Kidney (tissue), 14 donors: Measurements from ENCODE around the gene XKR8. TPM values are rescaled to one million over a fixed set of nuclear protein-coding genes. Genes with fewer than 3 reads are reported as not detected.

Source experiments
- DNase-seq, 5 donors: peaks; one replicate each; pipeline ENCODE4 v3.0.0-alpha.2; 2013 to 2020
- FAIRE-seq: peaks from 2 replicates; lab custom pipeline; 2012; peaks lifted over from hg19 to GRCh38; lab: Jason Lieb, UNC
- H3K27ac ChIP-seq, 2 donors: one replicate each; pipeline ENCODE4 v1.7.0; 2013; ENCODE audit warnings: low read depth in 2 of 2, low read length in 2 of 2, inconsistent platforms in 1 of 2
- H3K27me3 ChIP-seq: one replicate; pipeline ENCODE4 v1.7.1; 2013; ENCODE audit warnings: low read length, inconsistent platforms; ENCODE audit not compliant: control insufficient read depth, insufficient read depth
- H3K36me3 ChIP-seq, 3 donors: one replicate each; pipeline versions ENCODE4 v1.7.0 to v1.7.1; 2013; ENCODE audit warnings: low read length in 3 of 3, control low read depth in 1 of 3, inconsistent platforms in 1 of 3; ENCODE audit not compliant: insufficient read depth in 3 of 3, control insufficient read depth in 2 of 3
- H3K4me1 ChIP-seq, 3 donors: one replicate each; pipeline versions ENCODE4 v1.7.0 to v1.7.1; 2013; ENCODE audit warnings: low read length in 3 of 3, inconsistent platforms in 1 of 3, low read depth in 1 of 3; ENCODE audit not compliant: control insufficient read depth in 2 of 3, insufficient read depth in 2 of 3
- H3K4me3 ChIP-seq, 3 donors: one replicate each; pipeline versions ENCODE4 v1.7.0 to v1.8.1; 2013; ENCODE audit warnings: low read length in 3 of 3, control low read depth in 1 of 3, inconsistent platforms in 1 of 3
- H3K9ac ChIP-seq, 3 donors: one replicate each; pipeline versions ENCODE4 v1.7.0 to v1.7.1; 2013; ENCODE audit warnings: low read length in 3 of 3, control low read depth in 1 of 3, inconsistent platforms in 1 of 3
- H3K9me3 ChIP-seq, 3 donors: one replicate each; pipeline versions ENCODE4 v1.7.0 to v1.7.1; 2013; ENCODE audit warnings: low read length in 3 of 3, control low read depth in 1 of 3, inconsistent platforms in 1 of 3; ENCODE audit not compliant: control insufficient read depth in 2 of 3, insufficient read depth in 1 of 3
- CTCF ChIP-seq: IDR thresholded peaks from 3 replicates; pipeline ENCODE4 v1.5.1; 2012; ENCODE audit warnings: mild to moderate bottlenecking, moderate library complexity, borderline replicate concordance; ENCODE audit not compliant: insufficient read depth; ENCODE audit errors: extremely low read depth
- intact Hi-C: fragments of 100-400 bp; cut with DNase I; formaldehyde crosslinking; loops from one replicate; pipeline ENCODE4 v1.11.1; 2022
- polyA plus RNA-seq: library from polyadenylated mRNA; stranded (reverse); fragments of 350-450 nt; fragmentation: Illumina TruSeq; extraction: RNeasy Lipid Tissue Mini Kit (QIAGEN cat#74804); gene quantifications from one replicate; pipeline ENCODE4 v1.2.3, GENCODE V29; 2014; ENCODE audit warnings: low read depth, low replicate concordance; ENCODE audit not compliant: insufficient read depth
- total RNA-seq: library from RNA; stranded (reverse); fragmentation: NEBNext Ultra II Directional; extraction: Animal tissue kit (Norgen Biotek cat#: 25700); gene quantifications from one replicate; pipeline ENCODE4 v1.2.1, GENCODE V29; 2021
- donor health status: control.
- donor health status: control.
- donor health status: control.
- donor health status: control.
- donor health status: control.
- donor health status: DM: yes; HTN: yes; CAD: no.
- donor health status: Normal renal cell carcinoma (clear cell type).

XKR8 gene
- total and polyA plus RNA-seq, 2 donors from 2014 or later, result 8.2 to 9.1 TPM

DNA sequence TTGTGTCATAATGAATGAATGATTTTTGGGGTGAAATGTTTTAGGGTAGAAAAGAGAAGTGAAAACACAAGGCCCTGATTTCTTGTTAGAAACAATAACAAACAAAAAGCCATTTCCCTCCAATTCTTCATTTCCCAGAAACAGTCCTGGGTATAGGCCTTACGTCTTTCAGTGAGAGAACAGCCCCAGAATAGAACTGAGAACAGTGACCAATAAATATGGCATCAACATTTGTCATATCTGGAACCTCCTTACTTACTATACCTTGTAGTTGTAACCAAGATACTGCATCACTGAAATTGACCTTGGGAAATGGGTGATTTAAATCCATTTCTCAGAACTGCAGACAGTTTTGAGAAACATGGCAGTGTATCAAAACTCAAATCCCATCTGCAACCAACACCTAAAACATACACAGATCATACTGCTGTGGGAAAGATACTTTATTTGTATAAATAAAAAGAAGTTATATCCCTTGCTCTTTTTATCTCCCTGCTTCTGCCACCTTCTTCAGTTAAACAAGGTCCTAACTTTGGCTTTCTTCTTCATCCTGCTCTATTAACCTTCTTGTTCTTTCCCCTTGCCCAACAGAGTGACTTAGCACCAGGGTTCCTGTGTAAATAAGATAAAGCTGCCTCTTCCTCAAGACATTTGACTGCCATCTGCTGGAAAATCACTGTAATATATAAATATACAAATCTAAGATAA lies 19.5 kb downstream of the XKR8 start:
- peak; percentile 20 for TF ChIP-seq CTCF
- intact Hi-C loops, result loop anchor here (10.0 kb wide), 1 partner anchor 125 kb away; no protein-coding TSS in a partner anchor
- FAIRE-seq, result no peak
- DNase-seq, result peak in 2 of 5 donors; percentile 53 to 54
- Histone ChIP-seq H3K36me3 (peaks cover 0 to 14% (median 6%) of the 10 kb centered on the region in 3 donors), H3K9ac (no peak overlapping the region), H3K4me3 (no peak overlapping the region), H3K27ac (no peak overlapping the region), H3K4me1 (no peaks in the 10 kb centered on the region), H3K27me3 (no peaks in the 10 kb centered on the region), H3K9me3 (no peaks in the 10 kb centered on the region)

GRCh38 chr1:27979859-27980201 lies 20.1 kb downstream of the XKR8 start:
- Histone ChIP-seq H3K4me3 (no peak overlapping the region), H3K9me3 (no peaks in the 10 kb centered on the region), H3K4me1 (no peaks in the 10 kb centered on the region), H3K27ac (no peak overlapping the region), H3K36me3 (peaks cover 0 to 11% (median 6%) of the 10 kb centered on the region in 3 donors), H3K9ac (no peak overlapping the region), H3K27me3 (no peaks in the 10 kb centered on the region)
- intact Hi-C loops, result loop anchor here (10.0 kb wide), 1 partner anchor 125 kb away; no protein-coding TSS in a partner anchor
- DNase-seq, result no peak
- no peak for FAIRE-seq
- TF ChIP-seq CTCF, result no peak

DNA sequence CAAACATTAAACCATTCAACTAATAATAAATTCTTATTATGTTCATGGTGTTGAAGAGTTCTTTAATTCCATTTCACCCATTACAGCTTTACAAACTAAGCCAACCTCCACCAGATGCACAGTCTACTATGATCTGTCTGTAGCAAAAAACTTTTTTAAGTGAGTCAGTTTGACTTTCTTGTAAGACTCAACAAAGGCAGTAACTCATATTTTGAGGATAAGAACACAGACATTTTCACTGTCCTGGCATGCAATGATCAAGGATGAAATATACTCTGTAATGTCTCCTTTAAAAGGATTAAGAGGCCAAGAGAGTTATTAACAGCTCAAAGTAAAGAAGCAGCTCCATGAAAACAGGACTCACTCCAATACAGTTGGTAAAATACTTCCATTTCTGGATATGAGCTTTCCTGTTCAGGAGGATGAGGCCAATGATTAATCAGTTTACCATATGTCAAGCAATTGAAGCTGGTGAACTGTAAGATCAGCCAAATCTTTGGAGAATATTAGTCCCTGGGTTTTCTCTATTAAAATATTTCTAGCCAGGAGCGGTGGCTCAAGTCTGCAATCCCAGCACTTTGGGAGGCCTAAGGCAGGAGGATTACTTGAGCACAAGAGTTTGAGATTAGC lies 20.6 kb downstream of the XKR8 start:
- no peak overlapping the region for H3K27ac ChIP-seq
- intact Hi-C loops, result no loop called here
- H3K4me3 ChIP-seq, result no peak overlapping the region
- H3K9ac ChIP-seq, result no peak overlapping the region
- H3K36me3 ChIP-seq, result peaks cover 0 to 8% (median 6%) of the 10 kb centered on the region in 3 donors
- H3K9me3 ChIP-seq, result no peaks in the 10 kb centered on the region
- H3K4me1 ChIP-seq, result no peaks in the 10 kb centered on the region
- TF ChIP-seq CTCF, result no peak
- H3K27me3 ChIP-seq, result no peaks in the 10 kb centered on the region
- no peak for DNase-seq
- no peak for FAIRE-seq
